GM23338 (cell line): ENCODE measurements around the gene SPRED2. TPM values are rescaled to one million over a fixed set of nuclear protein-coding genes. Genes with fewer than 3 reads are reported as not detected.

ENCODE experiments used
- ATAC-seq: fragments of 200-7000 bp; cut with Tn5 transposase; 3 replicates; pipeline ENCODE4 v1.9.1; 2020
- DNase-seq: peaks from one replicate; pipeline ENCODE4 v3.0.0-alpha.2; 2015; ENCODE audit warnings: low spot score
- H2AFZ ChIP-seq: fragments of 200-600 bp; sonication (generic); 2 replicates; pipeline ENCODE4 v1.8.0; 2016; ENCODE audit warnings: antibody characterized with exemption, mild to moderate bottlenecking, moderate library complexity
- H3F3A ChIP-seq: fragments of 200-600 bp; sonication (generic); replicated peaks from 2 replicates; pipeline ENCODE4 v1.8.0; 2017; ENCODE audit warnings: antibody characterized with exemption, mixed run types, low read depth
- H3K27ac ChIP-seq: fragments of 200-600 bp; sonication (generic); 2 replicates; pipeline ENCODE4 v1.6.1; 2016; ENCODE audit warnings: low read depth
- H3K27me3 ChIP-seq: fragments of 200-600 bp; sonication (generic); 2 replicates; pipeline ENCODE4 v1.8.0; 2016; ENCODE audit warnings: mild to moderate bottlenecking, mixed run types, moderate library complexity; ENCODE audit not compliant: insufficient read depth
- H3K36me3 ChIP-seq: fragments of 200-600 bp; sonication (generic); 2 replicates; pipeline ENCODE4 v1.8.0; 2016; ENCODE audit warnings: mild to moderate bottlenecking; ENCODE audit not compliant: insufficient read depth
- H3K4me1 ChIP-seq: fragments of 200-600 bp; sonication (generic); 2 replicates; pipeline ENCODE4 v1.8.0; 2016; ENCODE audit warnings: mild to moderate bottlenecking, moderate library complexity; ENCODE audit not compliant: insufficient read depth
- H3K4me2 ChIP-seq: fragments of 200-600 bp; sonication (generic); 2 replicates; pipeline ENCODE4 v1.7.1; 2017; ENCODE audit warnings: mixed run types
- H3K4me3 ChIP-seq: fragments of 200-600 bp; sonication (generic); 2 replicates; pipeline ENCODE4 v1.6.1; 2016; ENCODE audit warnings: mixed run types
- H3K79me2 ChIP-seq: fragments of 200-600 bp; sonication (generic); replicated peaks from 2 replicates; pipeline ENCODE4 v1.8.0; 2017; ENCODE audit warnings: mild to moderate bottlenecking; ENCODE audit not compliant: insufficient read depth
- H3K9me2 ChIP-seq: fragments of 200-600 bp; sonication (generic); 2 replicates; pipeline ENCODE4 v1.8.0; 2017; ENCODE audit not compliant: insufficient read depth
- H4K20me1 ChIP-seq: fragments of 200-600 bp; sonication (generic); replicated peaks from 2 replicates; pipeline ENCODE4 v1.8.0; 2017; ENCODE audit warnings: mild to moderate bottlenecking; ENCODE audit not compliant: insufficient read depth
- H3K27ac Mint-ChIP-seq: 2 replicates; pipeline ENCODE4 v1.8.0; 2020; ENCODE audit warnings: inconsistent platforms, mild to moderate bottlenecking, moderate library complexity, mixed read lengths
- H3K27me3 Mint-ChIP-seq: 3 replicates; pipeline ENCODE4 v1.8.0; 2022; ENCODE audit warnings: low read depth, mild to moderate bottlenecking, moderate library complexity, mixed read lengths, inconsistent platforms; ENCODE audit not compliant: insufficient read depth, poor library complexity
- H3K36me3 Mint-ChIP-seq: 3 replicates; pipeline ENCODE4 v1.8.0; 2021; ENCODE audit warnings: low read depth, mild to moderate bottlenecking, inconsistent platforms, moderate library complexity, mixed read lengths
- H3K4me1 Mint-ChIP-seq: 3 replicates; pipeline ENCODE4 v1.8.0; 2020; ENCODE audit warnings: mild to moderate bottlenecking, inconsistent platforms, mixed read lengths
- H3K4me3 Mint-ChIP-seq: 3 replicates; pipeline ENCODE4 v1.8.0; 2021; ENCODE audit warnings: moderate library complexity, mild to moderate bottlenecking, inconsistent platforms, mixed read lengths
- H3K9me3 Mint-ChIP-seq: 3 replicates; pipeline ENCODE4 v1.8.0; 2020; ENCODE audit warnings: moderate library complexity, mild to moderate bottlenecking, inconsistent platforms, mixed read lengths
- CREB1 ChIP-seq: fragments of 250-450 bp; sonication (Bioruptor Pico); IDR thresholded peaks from 2 replicates; pipeline ENCODE4 v1.5.0; 2020; ENCODE audit warnings: low read depth, mild to moderate bottlenecking, moderate library complexity
- EZH2 ChIP-seq: fragments of 200-600 bp; sonication (generic); IDR thresholded peaks from one replicate; pipeline ENCODE4 v1.8.0; 2017; ENCODE audit warnings: antibody characterized with exemption, mild to moderate bottlenecking, low read depth; ENCODE audit not compliant: unreplicated experiment
- EZH2phosphoT487 ChIP-seq: fragments of 200-600 bp; sonication (generic); IDR thresholded peaks from one replicate; pipeline ENCODE4 v1.8.1; 2018; ENCODE audit warnings: antibody characterized with exemption; ENCODE audit not compliant: unreplicated experiment
- JUNB ChIP-seq: IDR thresholded peaks from one replicate; pipeline ENCODE4 v1.6.1; 2016; ENCODE audit warnings: antibody characterized with exemption; ENCODE audit not compliant: unreplicated experiment
- POLR2AphosphoS5 ChIP-seq: IDR thresholded peaks from 2 replicates; pipeline ENCODE4 v1.6.1; 2016; ENCODE audit warnings: antibody characterized with exemption, low read depth
- STAT1 ChIP-seq: IDR thresholded peaks from one replicate; pipeline ENCODE4 v1.6.1; 2016; ENCODE audit warnings: antibody characterized with exemption; ENCODE audit not compliant: unreplicated experiment
- ZNF114 ChIP-seq: fragments of 250-450 bp; sonication (Bioruptor Pico); IDR thresholded peaks from 2 replicates; pipeline ENCODE4 v1.5.0; 2020; ENCODE audit warnings: mild to moderate bottlenecking, moderate library complexity
- ZNF331 ChIP-seq: fragments of 250-450 bp; sonication (Bioruptor Pico); IDR thresholded peaks from 2 replicates; pipeline ENCODE4 v1.5.0; 2020; ENCODE audit warnings: low read depth, mild to moderate bottlenecking, moderate library complexity
- polyA plus RNA-seq: library from polyadenylated mRNA; unstranded; fragments of >200 nt; fragmentation: Nextera tagmentation; extraction: Ambion mirVana; gene quantifications from 2 replicates; pipeline ENCODE4 v1.2.1, GENCODE V29; 2016
- total RNA-seq: library from RNA; depleted of rRNA; stranded (reverse); fragments of >200 nt; shearing (Covaris generic); gene quantifications from 2 replicates; pipeline ENCODE4 v1.2.3, GENCODE V29; 2014
- TF ChIP-seq, protein P1 (sequence below): IDR thresholded peaks from 2 replicates; pipeline ENCODE4 v1.6.1; 2016; ENCODE audit warnings: antibody characterized with exemption
- TF ChIP-seq, protein P2 (sequence below): IDR thresholded peaks from one replicate; pipeline ENCODE4 v1.6.1; 2018; ENCODE audit warnings: antibody characterized with exemption; ENCODE audit not compliant: unreplicated experiment
- TF ChIP-seq, protein P3 (sequence below): fragments of 250-450 bp; sonication (Bioruptor Pico); IDR thresholded peaks from 2 replicates; pipeline ENCODE4 v1.5.0; 2020; ENCODE audit warnings: mild to moderate bottlenecking, moderate library complexity

The SPRED2 gene
- total and polyA plus RNA-seq, 2 experiments from 2014 or later: 8.7 to 13.0 TPM

DNA sequence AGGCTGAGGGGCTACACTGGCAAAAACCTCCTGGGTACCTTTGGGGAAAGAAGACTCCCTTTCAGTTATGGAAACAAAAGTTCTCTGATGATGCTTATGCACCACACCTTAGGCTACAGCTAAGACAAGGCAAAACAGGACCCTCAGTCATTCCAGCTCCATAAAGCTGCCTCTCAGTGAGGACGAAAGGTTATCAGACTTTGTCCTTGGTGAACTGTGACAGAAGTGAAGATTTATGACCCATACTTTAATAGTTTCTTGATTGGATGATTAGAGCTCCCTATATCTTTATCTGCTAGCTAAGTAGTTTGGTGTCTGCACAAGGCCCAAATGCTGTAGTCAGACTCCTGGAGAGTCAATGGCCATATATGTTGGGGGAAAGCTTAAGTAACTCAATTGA is 40.6 kb upstream of the SPRED2 start:
- Mint-ChIP-seq H3K4me1 (no peaks in the 10 kb centered on the region), H3K4me3 (no peak overlapping the region), H3K27me3 (peaks cover 5% of the 10 kb centered on the region), H3K27ac (no peak overlapping the region), H3K36me3 (no peaks in the 10 kb centered on the region), H3K9me3 (peaks cover 5% of the 10 kb centered on the region; the same call in 2 of the 3 replicates)
- H3K4me3 ChIP-seq: no peak overlapping the region
- TF ChIP-seq STAT1: no peak
- TF ChIP-seq, protein P1, sequence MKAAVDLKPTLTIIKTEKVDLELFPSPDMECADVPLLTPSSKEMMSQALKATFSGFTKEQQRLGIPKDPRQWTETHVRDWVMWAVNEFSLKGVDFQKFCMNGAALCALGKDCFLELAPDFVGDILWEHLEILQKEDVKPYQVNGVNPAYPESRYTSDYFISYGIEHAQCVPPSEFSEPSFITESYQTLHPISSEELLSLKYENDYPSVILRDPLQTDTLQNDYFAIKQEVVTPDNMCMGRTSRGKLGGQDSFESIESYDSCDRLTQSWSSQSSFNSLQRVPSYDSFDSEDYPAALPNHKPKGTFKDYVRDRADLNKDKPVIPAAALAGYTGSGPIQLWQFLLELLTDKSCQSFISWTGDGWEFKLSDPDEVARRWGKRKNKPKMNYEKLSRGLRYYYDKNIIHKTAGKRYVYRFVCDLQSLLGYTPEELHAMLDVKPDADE: no peak
- TF ChIP-seq JUNB: no peak
- ATAC-seq (no peak), DNase-seq (no peak)
- H3K4me2 ChIP-seq: no peak overlapping the region
- H3K27ac ChIP-seq: no peak overlapping the region
- H3K27me3 ChIP-seq: no peaks in the 10 kb centered on the region
- H3F3A ChIP-seq: no peaks in the 10 kb centered on the region
- H3K9me2 ChIP-seq: no peaks in the 10 kb centered on the region; the same call in 1 of the 2 replicates
- no peaks in the 10 kb centered on the region for H4K20me1 ChIP-seq
- no peaks in the 10 kb centered on the region for H3K4me1 ChIP-seq
- H3K36me3 ChIP-seq: no peaks in the 10 kb centered on the region
- H3K79me2 ChIP-seq: no peaks in the 10 kb centered on the region
- no peak overlapping the region for H2AFZ ChIP-seq

DNA sequence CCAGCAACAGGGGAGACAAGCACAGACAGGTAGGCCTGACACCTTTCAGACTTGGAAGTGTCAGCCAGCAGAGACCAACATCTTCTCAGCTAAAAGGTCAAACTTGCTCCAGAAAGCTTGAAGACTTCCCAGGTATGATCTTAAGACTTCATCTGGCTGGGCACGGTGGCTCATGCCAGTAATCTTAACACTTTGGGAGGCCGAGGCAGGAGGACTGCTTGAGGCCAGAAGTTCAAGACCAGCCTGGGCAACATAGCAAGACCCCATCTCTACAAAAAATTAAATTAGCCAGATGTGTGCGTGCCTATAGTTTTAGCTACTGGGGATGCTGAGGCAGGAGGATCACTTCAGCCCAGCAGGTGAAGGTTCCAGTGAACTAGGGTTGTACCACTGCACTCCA is 39.0 kb upstream of the SPRED2 start:
- no peaks in the 10 kb centered on the region for H3K4me1 Mint-ChIP-seq
- TF ChIP-seq ZNF114 (CRISPR knock-in tag): no peak
- TF ChIP-seq, protein P2, sequence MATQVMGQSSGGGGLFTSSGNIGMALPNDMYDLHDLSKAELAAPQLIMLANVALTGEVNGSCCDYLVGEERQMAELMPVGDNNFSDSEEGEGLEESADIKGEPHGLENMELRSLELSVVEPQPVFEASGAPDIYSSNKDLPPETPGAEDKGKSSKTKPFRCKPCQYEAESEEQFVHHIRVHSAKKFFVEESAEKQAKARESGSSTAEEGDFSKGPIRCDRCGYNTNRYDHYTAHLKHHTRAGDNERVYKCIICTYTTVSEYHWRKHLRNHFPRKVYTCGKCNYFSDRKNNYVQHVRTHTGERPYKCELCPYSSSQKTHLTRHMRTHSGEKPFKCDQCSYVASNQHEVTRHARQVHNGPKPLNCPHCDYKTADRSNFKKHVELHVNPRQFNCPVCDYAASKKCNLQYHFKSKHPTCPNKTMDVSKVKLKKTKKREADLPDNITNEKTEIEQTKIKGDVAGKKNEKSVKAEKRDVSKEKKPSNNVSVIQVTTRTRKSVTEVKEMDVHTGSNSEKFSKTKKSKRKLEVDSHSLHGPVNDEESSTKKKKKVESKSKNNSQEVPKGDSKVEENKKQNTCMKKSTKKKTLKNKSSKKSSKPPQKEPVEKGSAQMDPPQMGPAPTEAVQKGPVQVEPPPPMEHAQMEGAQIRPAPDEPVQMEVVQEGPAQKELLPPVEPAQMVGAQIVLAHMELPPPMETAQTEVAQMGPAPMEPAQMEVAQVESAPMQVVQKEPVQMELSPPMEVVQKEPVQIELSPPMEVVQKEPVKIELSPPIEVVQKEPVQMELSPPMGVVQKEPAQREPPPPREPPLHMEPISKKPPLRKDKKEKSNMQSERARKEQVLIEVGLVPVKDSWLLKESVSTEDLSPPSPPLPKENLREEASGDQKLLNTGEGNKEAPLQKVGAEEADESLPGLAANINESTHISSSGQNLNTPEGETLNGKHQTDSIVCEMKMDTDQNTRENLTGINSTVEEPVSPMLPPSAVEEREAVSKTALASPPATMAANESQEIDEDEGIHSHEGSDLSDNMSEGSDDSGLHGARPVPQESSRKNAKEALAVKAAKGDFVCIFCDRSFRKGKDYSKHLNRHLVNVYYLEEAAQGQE: no peak
- TF ChIP-seq, protein P3, sequence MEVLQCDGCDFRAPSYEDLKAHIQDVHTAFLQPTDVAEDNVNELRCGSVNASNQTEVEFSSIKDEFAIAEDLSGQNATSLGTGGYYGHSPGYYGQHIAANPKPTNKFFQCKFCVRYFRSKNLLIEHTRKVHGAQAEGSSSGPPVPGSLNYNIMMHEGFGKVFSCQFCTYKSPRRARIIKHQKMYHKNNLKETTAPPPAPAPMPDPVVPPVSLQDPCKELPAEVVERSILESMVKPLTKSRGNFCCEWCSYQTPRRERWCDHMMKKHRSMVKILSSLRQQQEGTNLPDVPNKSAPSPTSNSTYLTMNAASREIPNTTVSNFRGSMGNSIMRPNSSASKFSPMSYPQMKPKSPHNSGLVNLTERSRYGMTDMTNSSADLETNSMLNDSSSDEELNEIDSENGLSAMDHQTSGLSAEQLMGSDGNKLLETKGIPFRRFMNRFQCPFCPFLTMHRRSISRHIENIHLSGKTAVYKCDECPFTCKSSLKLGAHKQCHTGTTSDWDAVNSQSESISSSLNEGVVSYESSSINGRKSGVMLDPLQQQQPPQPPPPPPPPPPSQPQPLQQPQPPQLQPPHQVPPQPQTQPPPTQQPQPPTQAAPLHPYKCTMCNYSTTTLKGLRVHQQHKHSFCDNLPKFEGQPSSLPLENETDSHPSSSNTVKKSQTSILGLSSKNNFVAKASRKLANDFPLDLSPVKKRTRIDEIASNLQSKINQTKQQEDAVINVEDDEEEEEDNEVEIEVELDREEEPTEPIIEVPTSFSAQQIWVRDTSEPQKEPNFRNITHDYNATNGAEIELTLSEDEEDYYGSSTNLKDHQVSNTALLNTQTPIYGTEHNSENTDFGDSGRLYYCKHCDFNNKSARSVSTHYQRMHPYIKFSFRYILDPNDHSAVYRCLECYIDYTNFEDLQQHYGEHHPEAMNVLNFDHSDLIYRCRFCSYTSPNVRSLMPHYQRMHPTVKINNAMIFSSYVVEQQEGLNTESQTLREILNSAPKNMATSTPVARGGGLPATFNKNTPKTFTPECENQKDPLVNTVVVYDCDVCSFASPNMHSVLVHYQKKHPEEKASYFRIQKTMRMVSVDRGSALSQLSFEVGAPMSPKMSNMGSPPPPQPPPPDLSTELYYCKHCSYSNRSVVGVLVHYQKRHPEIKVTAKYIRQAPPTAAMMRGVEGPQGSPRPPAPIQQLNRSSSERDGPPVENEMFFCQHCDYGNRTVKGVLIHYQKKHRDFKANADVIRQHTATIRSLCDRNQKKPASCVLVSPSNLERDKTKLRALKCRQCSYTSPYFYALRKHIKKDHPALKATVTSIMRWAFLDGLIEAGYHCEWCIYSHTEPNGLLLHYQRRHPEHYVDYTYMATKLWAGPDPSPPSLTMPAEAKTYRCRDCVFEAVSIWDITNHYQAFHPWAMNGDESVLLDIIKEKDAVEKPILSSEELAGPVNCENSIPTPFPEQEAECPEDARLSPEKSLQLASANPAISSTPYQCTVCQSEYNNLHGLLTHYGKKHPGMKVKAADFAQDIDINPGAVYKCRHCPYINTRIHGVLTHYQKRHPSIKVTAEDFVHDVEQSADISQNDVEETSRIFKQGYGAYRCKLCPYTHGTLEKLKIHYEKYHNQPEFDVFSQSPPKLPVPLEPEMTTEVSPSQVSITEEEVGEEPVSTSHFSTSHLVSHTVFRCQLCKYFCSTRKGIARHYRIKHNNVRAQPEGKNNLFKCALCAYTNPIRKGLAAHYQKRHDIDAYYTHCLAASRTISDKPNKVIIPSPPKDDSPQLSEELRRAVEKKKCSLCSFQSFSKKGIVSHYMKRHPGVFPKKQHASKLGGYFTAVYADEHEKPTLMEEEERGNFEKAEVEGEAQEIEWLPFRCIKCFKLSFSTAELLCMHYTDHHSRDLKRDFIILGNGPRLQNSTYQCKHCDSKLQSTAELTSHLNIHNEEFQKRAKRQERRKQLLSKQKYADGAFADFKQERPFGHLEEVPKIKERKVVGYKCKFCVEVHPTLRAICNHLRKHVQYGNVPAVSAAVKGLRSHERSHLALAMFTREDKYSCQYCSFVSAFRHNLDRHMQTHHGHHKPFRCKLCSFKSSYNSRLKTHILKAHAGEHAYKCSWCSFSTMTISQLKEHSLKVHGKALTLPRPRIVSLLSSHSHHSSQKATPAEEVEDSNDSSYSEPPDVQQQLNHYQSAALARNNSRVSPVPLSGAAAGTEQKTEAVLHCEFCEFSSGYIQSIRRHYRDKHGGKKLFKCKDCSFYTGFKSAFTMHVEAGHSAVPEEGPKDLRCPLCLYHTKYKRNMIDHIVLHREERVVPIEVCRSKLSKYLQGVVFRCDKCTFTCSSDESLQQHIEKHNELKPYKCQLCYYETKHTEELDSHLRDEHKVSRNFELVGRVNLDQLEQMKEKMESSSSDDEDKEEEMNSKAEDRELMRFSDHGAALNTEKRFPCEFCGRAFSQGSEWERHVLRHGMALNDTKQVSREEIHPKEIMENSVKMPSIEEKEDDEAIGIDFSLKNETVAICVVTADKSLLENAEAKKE (CRISPR knock-in tag): no peak
- TF ChIP-seq ZNF331 (CRISPR knock-in tag): no peak
- no peak for TF ChIP-seq EZH2
- TF ChIP-seq, protein P1: no peak
- TF ChIP-seq EZH2phosphoT487: no peak
- TF ChIP-seq CREB1 (CRISPR knock-in tag): no peak
- no peak for TF ChIP-seq POLR2AphosphoS5

More for the DNA sequence above, 39.0 kb upstream of the SPRED2 start:
- Histone ChIP-seq H3K27ac (no peak overlapping the region), H3K9me2 (no peaks in the 10 kb centered on the region; the same call in 1 of the 2 replicates), H4K20me1 (no peaks in the 10 kb centered on the region), H3F3A (no peaks in the 10 kb centered on the region), H2AFZ (no peak overlapping the region), H3K4me3 (no peak overlapping the region), H3K4me1 (no peaks in the 10 kb centered on the region), H3K36me3 (no peaks in the 10 kb centered on the region), H3K27me3 (no peaks in the 10 kb centered on the region), H3K4me2 (no peak overlapping the region), H3K79me2 (no peaks in the 10 kb centered on the region)
- no peaks in the 10 kb centered on the region for H3K36me3 Mint-ChIP-seq
- no peak overlapping the region for H3K27ac Mint-ChIP-seq
- ATAC-seq (no peak), DNase-seq (no peak)
- peaks cover 2% of the 10 kb centered on the region; the same call in 2 of the 3 replicates for H3K9me3 Mint-ChIP-seq
- H3K4me3 Mint-ChIP-seq: no peak overlapping the region
- H3K27me3 Mint-ChIP-seq: peaks cover under 1% of the 10 kb centered on the region
